Subcutaneous abdominal adipose tissue (tissue), 5 donors: ENCODE data around the gene CLCN1.

Experiments
- H3K27ac ChIP-seq: one replicate; pipeline ENCODE4 v1.7.0; 2013; ENCODE audit warnings: low read depth, mild to moderate bottlenecking, inconsistent platforms, low read length, moderate library complexity
- H3K27me3 ChIP-seq, 5 donors: one replicate each; pipeline ENCODE4 v1.7.0; 2013; ENCODE audit warnings: low read length in 5 of 5, inconsistent platforms in 1 of 5; ENCODE audit not compliant: control insufficient read depth in 5 of 5, insufficient read depth in 4 of 5
- H3K36me3 ChIP-seq, 5 donors: one replicate each; pipeline ENCODE4 v1.7.0; 2013; ENCODE audit warnings: low read length in 5 of 5; ENCODE audit not compliant: control insufficient read depth in 5 of 5, insufficient read depth in 5 of 5
- H3K4me1 ChIP-seq, 5 donors: one replicate each; pipeline ENCODE4 v1.7.0; 2013; ENCODE audit warnings: low read length in 5 of 5, mild to moderate bottlenecking in 3 of 5, moderate library complexity in 1 of 5; ENCODE audit not compliant: control insufficient read depth in 5 of 5, insufficient read depth in 5 of 5
- H3K4me3 ChIP-seq, 5 donors: one replicate each; pipeline ENCODE4 v1.7.0; 2013; ENCODE audit warnings: low read length in 5 of 5, low read depth in 1 of 5
- H3K9ac ChIP-seq, 5 donors: one replicate each; pipeline ENCODE4 v1.7.0; 2013; ENCODE audit warnings: low read length in 5 of 5, mild to moderate bottlenecking in 4 of 5, moderate library complexity in 3 of 5
- H3K9me3 ChIP-seq, 5 donors: one replicate each; pipeline ENCODE4 v1.7.0; 2013; ENCODE audit warnings: low read length in 5 of 5; ENCODE audit not compliant: control insufficient read depth in 5 of 5
- donor health status: healthy.
- donor health status: healthy.
- donor health status: healthy.
- donor health status: healthy.
- donor health status: healthy.

The CLCN1 gene

DNA sequence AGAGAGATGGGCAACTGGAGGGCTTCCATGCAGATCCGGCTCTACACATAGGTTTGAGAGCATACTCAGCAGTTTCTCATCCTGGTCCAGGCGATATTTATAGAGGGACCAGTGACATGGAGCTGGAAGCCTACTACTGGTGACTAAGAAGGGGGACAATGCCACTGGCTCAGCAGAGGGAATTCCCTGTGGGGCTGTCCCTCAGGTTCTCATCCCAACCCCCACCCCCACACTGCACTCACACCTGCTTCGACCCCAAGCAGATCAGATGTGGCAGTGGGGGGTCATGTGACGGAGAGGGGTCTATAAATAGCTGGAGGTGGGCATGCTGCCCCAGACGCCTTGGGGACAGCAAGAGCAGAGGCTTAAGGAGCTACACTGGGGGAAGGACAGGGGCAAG, at the start of gene CLCN1:
Gene CLCN1, plus strand, starts transcription at position 336 of the 400 bp plus-strand sequence. CDS start 102 bp downstream, outside the sequence.
- no peak within 1 kb of the TSS for H3K27ac ChIP-seq
- H3K9me3 ChIP-seq, result no peaks in the 10 kb centered on the region
- no peak within 1 kb of the TSS for H3K9ac ChIP-seq
- peaks cover 0 to 14% (median 12%) of the 10 kb centered on the region in 5 donors for H3K4me1 ChIP-seq
- H3K36me3 ChIP-seq, result no peaks in the 10 kb centered on the region
- no peak within 1 kb of the TSS for H3K4me3 ChIP-seq
- H3K27me3 ChIP-seq, result no peaks in the 10 kb centered on the region

DNA sequence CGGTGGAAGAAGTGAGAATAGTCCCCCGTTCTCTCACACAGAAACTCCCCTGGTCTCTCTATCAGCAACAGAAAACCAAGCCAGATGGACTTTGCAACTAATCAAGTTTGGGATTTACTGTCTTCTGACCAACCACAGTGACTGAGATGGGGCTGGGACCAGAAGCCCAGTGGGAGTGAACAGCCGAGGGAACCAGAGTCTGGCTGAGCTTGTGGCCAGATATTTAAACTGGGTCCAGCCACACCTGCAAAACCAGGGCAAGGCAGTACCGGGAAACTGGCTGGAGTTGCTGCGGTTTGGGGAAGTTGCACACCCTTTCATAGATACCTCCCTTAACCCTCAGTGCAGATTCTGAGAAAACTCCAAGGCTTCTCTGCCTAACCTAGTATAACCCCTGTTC, 46.7 kb upstream of the CLCN1 start:
- no peak overlapping the region for H3K27ac ChIP-seq
- no peaks in the 10 kb centered on the region for H3K9me3 ChIP-seq
- peaks cover 11 to 45% (median 38%) of the 10 kb centered on the region in 5 donors for H3K36me3 ChIP-seq
- no peak overlapping the region for H3K4me3 ChIP-seq
- peaks cover 2 to 12% (median 11%) of the 10 kb centered on the region in 5 donors for H3K4me1 ChIP-seq
- no peak overlapping the region for H3K9ac ChIP-seq
- no peaks in the 10 kb centered on the region for H3K27me3 ChIP-seq

DNA sequence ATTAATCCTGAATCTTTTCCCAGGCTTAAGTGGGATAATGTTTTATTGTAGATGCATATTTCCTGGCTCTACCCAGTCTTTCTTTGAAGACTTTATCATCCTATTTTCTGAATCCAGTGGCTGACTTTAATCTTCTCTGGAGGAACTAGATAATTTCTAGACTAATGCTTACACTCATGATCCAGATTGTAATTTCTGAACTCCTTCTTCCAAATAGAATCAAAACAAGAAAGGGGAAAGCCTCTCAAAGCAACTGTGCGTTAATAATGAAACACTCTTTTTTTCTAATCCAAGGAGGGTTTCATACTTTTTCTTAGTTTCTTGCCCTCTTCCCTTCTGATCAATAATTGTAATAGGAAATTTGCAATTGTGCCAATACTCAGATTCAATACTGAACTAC, 44.7 kb upstream of the CLCN1 start:
- H3K27ac ChIP-seq, result no peak overlapping the region
- H3K36me3 ChIP-seq, result peaks cover 10 to 36% (median 33%) of the 10 kb centered on the region in 5 donors
- no peak overlapping the region for H3K9ac ChIP-seq
- no peak overlapping the region for H3K4me3 ChIP-seq
- no peaks in the 10 kb centered on the region for H3K4me1 ChIP-seq
- H3K27me3 ChIP-seq, result no peaks in the 10 kb centered on the region
- no peaks in the 10 kb centered on the region for H3K9me3 ChIP-seq

GRCh38 chr7:143272871-143273270, 43.0 kb upstream of the CLCN1 start:
- H3K27ac ChIP-seq, result no peak overlapping the region
- no peak overlapping the region for H3K9ac ChIP-seq
- H3K36me3 ChIP-seq, result peaks cover 3 to 24% (median 20%) of the 10 kb centered on the region in 5 donors
- no peaks in the 10 kb centered on the region for H3K27me3 ChIP-seq
- H3K4me3 ChIP-seq, result no peak overlapping the region
- H3K4me1 ChIP-seq, result no peaks in the 10 kb centered on the region
- H3K9me3 ChIP-seq, result no peaks in the 10 kb centered on the region

- H3K27me3 ChIP-seq, result no peaks in the 10 kb centered on the region
- peaks cover 6 to 36% (median 26%) of the 10 kb centered on the region in 5 donors for H3K4me1 ChIP-seq
- H3K9ac ChIP-seq, result peak overlapping the region in 3 of 5 donors; percentile 33 to 41 (median 35)
- peak overlapping the region in 1 of 5 donors; percentile 5 for H3K4me3 ChIP-seq
- no peaks in the 10 kb centered on the region for H3K36me3 ChIP-seq
- H3K27ac ChIP-seq, result peak overlapping the region; percentile 75
- H3K9me3 ChIP-seq, result no peaks in the 10 kb centered on the region
These were observed 36.5 kb upstream of the CLCN1 start for GRCh38 chr7:143279186-143280098.

- no peaks in the 10 kb centered on the region for H3K36me3 ChIP-seq
- H3K27me3 ChIP-seq, result no peaks in the 10 kb centered on the region
- peak overlapping the region in 1 of 5 donors; percentile 5 for H3K4me3 ChIP-seq
- no peak overlapping the region for H3K9ac ChIP-seq
- H3K4me1 ChIP-seq, result peaks cover 6 to 43% (median 33%) of the 10 kb centered on the region in 5 donors
- no peaks in the 10 kb centered on the region for H3K9me3 ChIP-seq
- peak overlapping the region; percentile 75 for H3K27ac ChIP-seq
These were observed 35.8 kb upstream of the CLCN1 start for GRCh38 chr7:143280160-143280559.

- no peaks in the 10 kb centered on the region for H3K27me3 ChIP-seq
- no peaks in the 10 kb centered on the region for H3K36me3 ChIP-seq
- H3K9ac ChIP-seq, result no peak overlapping the region
- H3K9me3 ChIP-seq, result no peaks in the 10 kb centered on the region
- H3K27ac ChIP-seq, result peak overlapping the region; percentile 75
- H3K4me1 ChIP-seq, result peaks cover 8 to 47% (median 37%) of the 10 kb centered on the region in 5 donors
- no peak overlapping the region for H3K4me3 ChIP-seq
These were observed 35.3 kb upstream of the CLCN1 start for GRCh38 chr7:143280566-143280965.

- H3K4me3 ChIP-seq, result no peak overlapping the region
- H3K27ac ChIP-seq, result no peak overlapping the region
- no peaks in the 10 kb centered on the region for H3K36me3 ChIP-seq
- H3K4me1 ChIP-seq, result peaks cover 8 to 56% (median 46%) of the 10 kb centered on the region in 5 donors
- H3K9ac ChIP-seq, result no peak overlapping the region
- no peaks in the 10 kb centered on the region for H3K9me3 ChIP-seq
- H3K27me3 ChIP-seq, result no peaks in the 10 kb centered on the region
These were observed 34.4 kb upstream of the CLCN1 start for GRCh38 chr7:143281529-143281928.

DNA sequence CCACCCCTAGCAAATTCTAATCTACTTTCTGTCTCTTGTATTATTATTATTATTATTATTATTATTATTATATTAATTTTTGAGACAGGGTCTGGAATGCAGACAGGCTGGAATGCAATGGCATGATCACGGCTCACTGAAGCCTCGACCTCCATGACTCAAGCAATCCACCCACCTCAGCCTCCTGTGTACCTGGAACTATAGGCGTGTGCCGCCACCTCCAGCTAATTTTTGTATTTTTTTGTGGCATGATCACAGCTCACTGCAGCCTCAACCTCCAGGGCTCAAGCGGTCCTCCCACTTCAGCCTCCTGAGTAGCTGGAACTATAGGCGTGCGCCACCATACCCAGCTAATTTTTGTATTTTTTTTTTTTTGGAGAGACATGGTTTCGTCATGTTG, 33.8 kb upstream of the CLCN1 start:
- Histone ChIP-seq H3K9ac (no peak overlapping the region), H3K36me3 (no peaks in the 10 kb centered on the region), H3K9me3 (no peaks in the 10 kb centered on the region), H3K27me3 (no peaks in the 10 kb centered on the region), H3K4me3 (no peak overlapping the region), H3K4me1 (peaks cover 8 to 60% (median 51%) of the 10 kb centered on the region in 5 donors), H3K27ac (no peak overlapping the region)

DNA sequence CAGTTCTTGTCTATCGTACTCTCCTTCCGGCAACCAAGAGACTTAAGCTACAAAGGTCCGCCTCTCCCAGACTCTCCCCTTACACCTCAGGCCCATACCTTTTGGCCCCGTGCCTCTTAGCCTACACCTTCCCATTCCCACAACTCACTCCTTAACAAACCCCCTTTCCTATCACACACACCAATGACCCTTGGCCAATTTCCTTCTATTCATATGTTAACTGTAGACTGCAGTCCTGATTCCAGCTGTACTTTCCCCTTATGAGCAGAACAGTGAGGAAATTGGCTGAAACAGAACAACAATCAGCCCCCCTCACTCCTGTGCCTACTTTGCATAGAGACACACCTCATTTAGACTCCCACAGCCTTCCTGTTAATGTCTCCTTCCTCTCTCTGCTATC, 32.5 kb upstream of the CLCN1 start:
- Histone ChIP-seq H3K4me3 (no peak overlapping the region), H3K9ac (peak overlapping the region in 1 of 5 donors; percentile 34), H3K9me3 (no peaks in the 10 kb centered on the region), H3K4me1 (peaks cover 8 to 67% (median 59%) of the 10 kb centered on the region in 5 donors), H3K27ac (peak overlapping the region; percentile 11), H3K27me3 (no peaks in the 10 kb centered on the region), H3K36me3 (no peaks in the 10 kb centered on the region)
